IPS DF 4.7 (cell line): ENCODE results near the gene POLRMT.
"Not testable (repeated sequence)": the region's sequence is repeated elsewhere in the genome, so short reads cannot be mapped to it uniquely, and the experiment has no call there.

Experiments used
- DNase-seq: peaks from one replicate; pipeline ENCODE4 v3.0.0-alpha.2; 2013; ENCODE audit warnings: low spot score; ENCODE audit errors: extremely low read depth

Gene POLRMT

GRCh38 chr19:629515-629914, 3.8 kb downstream of the POLRMT start:
- DNase-seq = not testable (repeated sequence)

- DNase-seq = no peak
Observed at GRCh38 chr19:628168-628567, 5.2 kb downstream of the POLRMT start.

GRCh38 chr19:626566-626965, 6.8 kb downstream of the POLRMT start:
- DNase-seq = not testable (repeated sequence)

- DNase-seq = no peak
Observed at GRCh38 chr19:625257-625656, 8.1 kb downstream of the POLRMT start.

DNA sequence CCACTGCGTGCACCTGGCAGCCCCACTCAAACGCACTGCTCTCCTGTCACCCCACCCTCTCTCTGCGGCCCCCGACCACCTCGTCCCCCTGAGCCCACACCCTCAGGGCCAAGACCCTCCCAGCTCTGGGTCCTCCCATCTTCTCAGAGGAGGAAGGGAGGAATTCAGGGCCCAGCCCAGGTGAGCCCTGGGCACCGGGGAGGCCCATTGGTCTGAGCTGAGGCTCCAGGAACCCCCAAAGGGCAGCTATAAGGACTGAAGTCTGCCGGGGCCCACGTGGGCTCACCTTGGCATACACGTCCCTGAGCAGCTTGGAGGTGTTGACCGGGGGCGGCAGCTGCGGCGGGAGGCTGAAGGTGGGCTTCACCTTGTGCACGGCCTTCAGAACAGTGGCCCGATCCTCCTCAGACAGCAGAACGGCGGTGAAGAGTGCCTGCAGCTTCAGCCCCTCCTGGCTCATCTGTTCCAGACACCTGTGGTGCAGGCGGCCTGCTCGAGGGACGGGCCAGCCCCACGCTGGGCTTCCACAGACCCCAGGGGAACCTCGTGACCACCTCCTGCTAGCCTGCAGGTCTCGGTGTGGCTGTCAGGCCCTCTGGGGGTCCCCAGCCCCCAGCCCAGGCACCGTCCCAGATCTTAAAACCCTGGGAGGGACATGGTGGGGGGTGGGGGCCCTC, 8.8 kb downstream of the POLRMT start:
- no peak for DNase-seq

- no peak for DNase-seq
Observed at GRCh38 chr19:623974-624373, 9.4 kb downstream of the POLRMT start.

GRCh38 chr19:623175-623916, 10.0 kb downstream of the POLRMT start:
- no peak for DNase-seq

- DNase-seq = no peak
Observed at GRCh38 chr19:622666-623065, 10.7 kb downstream of the POLRMT start.

DNA sequence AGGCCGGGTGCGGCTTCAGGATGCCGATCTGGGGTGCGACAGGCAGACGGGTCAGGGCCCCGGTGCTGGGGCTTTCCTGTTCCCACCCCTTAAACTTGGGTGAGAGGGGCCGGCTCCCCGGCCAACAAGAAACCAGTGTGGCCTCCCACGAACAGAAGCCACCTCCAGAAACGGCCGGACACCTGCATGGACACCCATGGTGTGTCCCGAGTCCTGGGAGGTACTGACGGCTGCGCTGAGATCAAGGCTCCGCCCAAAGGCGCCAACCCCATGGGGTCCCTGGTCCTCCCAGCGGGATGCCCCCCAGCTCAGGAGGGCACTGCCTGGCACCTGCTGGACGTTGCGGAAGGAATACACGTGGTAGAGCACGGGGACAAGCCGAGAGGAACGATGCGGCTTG, 11.5 kb downstream of the POLRMT start:
- no peak for DNase-seq

DNA sequence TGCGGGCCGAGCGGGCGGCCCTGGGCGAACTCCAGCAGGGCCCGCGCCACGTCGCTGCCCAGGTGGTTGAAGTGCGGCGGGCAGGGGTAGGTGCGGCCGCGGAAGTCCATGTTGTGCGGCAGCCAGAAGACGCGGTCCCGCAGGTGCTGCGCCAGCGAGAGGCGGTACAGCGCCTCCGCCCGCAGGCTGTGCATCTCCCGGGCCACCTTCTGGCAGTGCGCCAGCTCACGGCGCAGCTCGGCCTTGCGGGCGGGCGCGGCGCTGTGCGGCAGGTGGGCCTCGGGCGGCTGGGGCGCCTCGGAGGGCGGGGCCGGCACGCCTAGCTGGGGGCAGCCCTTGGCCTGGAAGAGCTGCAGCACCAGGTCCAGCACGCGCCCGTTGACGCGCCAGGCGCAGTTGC, 12.1 kb downstream of the POLRMT start:
- not testable (repeated sequence) for DNase-seq

GRCh38 chr19:620166-620862, 13.0 kb downstream of the POLRMT start:
- no peak for DNase-seq

DNA sequence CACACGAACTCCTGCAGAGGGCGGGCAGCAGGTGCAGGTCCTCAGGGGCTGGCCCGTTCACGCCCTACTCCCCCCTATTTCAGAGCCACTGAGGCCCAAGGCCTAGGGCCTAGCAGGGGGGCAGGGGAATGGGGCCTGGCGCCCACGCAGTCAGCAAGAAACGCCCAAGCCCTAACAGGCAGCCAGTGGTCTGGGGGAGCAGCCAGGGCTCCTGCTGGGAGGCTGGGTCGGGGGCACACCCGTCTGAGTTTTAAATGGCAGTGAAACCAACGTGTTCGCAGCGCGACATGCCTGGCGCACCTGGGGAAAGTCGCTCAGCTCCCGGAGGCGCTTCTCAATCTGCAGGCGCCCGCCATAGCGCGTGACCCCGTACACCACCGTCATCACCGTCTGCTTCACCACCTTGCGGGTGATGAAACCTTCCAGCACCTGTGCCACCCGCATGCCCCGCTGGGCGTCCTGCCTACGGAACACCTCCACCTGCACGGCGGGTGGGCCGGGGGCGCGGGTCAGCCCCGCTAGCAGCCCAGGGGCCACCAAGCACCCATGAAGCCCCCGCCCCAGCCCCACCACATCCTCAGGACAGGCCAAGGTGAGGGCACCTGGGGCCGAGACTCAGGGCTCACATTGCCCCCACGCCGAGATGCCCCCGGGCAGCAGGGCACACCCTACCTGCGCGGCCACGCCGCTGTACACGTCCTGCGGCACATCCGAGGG, 13.9 kb downstream of the POLRMT start:
- no peak for DNase-seq

DNA sequence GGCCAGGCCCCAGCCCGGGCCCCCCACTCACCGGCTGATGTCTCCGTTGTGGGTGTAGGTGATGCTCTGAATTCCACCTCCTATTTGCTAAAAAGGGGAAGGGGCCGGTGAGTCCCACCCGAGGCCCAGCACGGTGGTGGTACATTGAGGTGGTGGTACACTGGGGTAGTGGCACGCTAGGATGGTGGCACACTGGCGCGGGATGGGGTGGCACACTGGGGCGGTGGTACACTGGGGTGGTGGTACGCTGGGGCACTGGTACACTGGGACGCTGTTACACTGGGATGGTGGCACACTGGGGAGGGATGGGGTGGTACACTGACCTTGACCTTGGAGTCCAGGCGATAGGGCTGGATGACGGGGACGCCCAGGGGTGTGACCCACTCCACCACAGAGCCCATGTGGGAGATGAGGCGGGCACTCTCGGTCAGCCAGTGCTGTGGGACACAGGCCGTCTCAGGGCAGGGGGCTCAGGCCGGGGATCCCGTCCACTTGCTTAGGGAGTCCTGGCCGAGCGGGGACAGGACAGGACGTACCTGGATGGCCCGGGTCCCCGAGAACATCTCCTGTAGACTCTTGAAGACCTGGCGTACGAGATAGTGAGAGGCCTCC, 14.6 kb downstream of the POLRMT start:
- no peak for DNase-seq

- DNase-seq = no peak
Observed at GRCh38 chr19:618247-618619, 15.1 kb downstream of the POLRMT start.

DNA sequence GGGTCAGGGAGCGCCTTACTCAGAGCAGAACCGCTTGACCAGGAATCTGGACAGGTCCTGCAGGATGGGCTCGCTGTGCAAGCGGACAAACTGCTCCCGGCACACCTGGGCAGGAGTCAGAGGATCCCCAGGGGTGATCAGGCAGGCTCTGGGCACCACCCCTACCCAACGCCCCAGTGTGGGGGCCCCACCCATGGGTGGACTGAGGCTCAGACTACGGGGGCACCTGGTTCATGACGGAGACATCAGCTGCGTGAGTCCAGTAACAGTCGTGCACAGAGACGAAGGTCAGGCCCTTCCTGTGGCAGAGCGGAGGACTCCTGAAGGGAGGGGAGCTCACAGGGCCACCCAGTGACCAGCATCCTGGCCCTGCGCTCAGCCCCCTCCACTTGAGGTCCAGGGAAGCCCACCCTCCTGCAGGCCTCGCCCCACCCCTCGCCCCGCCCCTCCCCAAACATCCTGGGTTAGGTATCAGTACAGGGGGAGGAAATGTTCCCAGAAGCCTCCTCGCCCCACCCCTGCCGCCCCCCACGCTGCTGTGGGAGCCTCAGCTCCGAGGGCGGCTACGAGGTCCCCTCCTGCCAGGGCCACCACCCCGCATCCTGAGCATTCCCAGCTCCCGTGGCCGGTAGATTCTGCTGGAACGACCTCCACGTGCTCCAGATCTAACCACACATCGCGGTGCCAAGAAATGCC, 15.6 kb downstream of the POLRMT start:
- no peak for DNase-seq

DNA sequence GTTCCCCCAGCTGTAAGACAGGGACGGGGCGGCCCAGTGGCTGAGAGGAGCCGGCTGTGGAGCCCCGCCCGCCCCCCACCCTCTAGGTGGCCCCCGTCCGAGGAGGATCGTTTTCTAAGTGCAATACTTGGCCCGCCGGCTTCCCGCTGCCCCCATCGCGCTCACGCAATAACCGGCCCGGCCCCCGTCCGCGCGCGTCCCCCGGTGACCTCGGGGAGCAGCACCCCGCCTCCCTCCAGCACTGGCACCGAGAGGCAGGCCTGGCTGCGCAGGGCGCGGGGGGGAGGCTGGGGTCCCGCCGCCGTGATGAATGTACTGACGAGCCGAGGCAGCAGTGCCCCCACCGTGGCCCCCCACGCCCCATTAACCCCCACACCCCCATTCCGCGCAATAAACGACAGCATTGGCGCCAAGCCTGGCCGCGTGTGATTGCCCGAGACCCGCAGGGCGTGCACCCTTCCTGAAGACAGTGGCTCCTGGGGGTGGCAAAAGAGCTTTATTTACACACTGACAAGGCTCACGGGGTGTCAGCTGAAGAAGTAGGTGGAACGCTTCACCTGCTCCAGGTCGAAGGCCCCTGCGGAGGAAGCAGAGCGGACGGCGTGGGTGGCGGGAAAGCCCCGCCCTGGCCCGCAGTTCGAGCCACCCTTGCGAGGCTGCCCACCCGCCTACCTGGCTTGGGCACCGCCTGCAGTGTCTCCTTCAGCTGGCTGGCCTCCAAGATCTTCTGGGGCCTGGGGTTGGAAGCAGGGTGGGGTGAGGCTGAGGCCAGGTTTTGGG, 16.4 kb downstream of the POLRMT start:
- DNase-seq = no peak

- no peak for DNase-seq
Observed at GRCh38 chr19:616062-616700, 17.2 kb downstream of the POLRMT start.

- DNase-seq = no peak
Observed at GRCh38 chr19:615619-616018, 17.7 kb downstream of the POLRMT start.

DNA sequence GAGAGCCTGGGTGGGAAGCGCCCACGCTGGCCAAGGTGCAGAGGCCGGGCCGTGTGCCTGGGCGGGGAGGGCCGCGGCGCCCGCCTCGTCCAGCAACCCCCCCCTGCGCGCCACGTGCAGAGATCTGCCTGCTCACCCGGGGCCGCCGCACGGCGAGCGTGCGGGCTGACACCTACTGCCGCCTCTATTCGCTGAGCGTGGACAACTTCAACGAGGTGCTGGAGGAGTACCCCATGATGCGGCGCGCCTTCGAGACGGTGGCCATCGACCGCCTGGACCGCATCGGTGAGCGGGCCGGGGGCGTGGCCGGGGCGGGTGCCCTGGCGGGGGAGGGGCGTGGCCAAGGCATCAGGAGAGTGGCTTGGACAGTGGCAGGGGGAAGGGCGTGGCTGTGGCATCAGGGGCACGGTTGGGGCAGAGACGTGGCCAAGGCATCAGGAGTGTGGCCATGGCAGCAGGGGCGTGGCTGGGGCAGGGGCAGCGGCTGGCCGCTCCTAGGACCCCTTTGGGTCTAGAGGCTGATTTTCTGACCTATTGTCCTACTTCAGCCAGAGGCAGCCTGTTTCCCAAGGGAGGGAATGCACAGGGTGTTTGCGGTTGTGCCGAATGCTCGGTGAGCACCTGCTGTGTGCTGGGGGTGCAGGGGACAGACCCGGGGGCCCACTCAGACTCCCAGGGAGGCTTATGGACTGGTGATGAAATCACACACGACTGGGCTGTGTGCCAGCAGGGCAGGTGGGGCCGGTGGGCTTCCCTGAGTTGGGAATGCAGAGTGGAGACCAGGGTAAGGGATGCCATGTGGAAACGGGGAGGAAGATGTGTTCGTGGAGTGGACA, 19.4 kb downstream of the POLRMT start:
- no peak for DNase-seq
